Measurements from ENCODE around the gene MBNL1.

DNA sequence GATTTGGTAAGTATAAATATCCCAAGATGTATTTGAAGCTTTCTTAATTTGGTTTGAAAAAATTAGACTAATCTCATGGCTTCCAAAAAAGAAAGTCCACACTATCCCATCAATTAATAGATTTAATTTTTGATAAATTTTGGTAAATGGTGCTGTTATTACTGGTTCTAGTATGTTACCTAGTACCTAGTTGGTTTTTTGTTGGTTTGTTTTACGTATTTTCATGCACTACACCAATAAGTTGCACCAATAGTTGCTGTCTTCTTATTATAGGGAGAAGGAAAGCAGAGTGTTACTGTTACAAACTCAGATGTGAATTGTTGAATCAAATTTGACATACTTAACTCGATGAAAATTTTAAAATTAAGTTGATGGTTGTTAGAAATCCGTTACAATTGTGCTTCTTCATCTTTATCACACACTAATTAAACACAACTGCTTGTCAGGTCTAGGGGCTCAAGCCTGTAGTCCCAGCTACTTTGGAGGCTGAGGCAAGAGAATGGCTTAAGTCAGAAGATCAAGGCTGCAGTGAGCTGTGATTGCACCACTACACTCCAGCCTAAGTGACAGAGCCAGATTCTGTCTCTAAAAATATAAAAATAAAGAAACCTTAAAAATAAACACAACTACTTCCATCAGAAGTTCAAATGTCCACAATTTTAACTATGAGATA, 23.1 kb upstream of the MBNL1 start:
- TF ChIP-seq TARDBP (IDR thresholded peaks at IDR 0.05) = no peak
- no peak for TF ChIP-seq SP1 (IDR thresholded peaks at IDR 0.05)
- no peak for TF ChIP-seq HDGF (IDR thresholded peaks at IDR 0.05; ENCODE audit: borderline replicate concordance)
- no peak for TF ChIP-seq FOXK2 (IDR thresholded peaks at IDR 0.05)
- no peak for TF ChIP-seq FOXM1 (IDR thresholded peaks at IDR 0.05; ENCODE audit: borderline replicate concordance)
- TF ChIP-seq BHLHE40 (IDR thresholded peaks at IDR 0.05; ENCODE audit: borderline replicate concordance) = no peak
- TF ChIP-seq SUZ12 (IDR thresholded peaks at IDR 0.05) = no peak
- TF ChIP-seq LEF1 (IDR thresholded peaks at IDR 0.05; ENCODE audit: borderline replicate concordance) = no peak
- TF ChIP-seq CTBP1 (IDR thresholded peaks at IDR 0.05; ENCODE audit: borderline replicate concordance) = no peak
- TF ChIP-seq NFRKB (IDR thresholded peaks at IDR 0.05) = no peak

Data from HEK293T (cell line).